Stimulated activated CD8-positive, alpha-beta memory T cell treated with anti-CD3 and anti-CD28 coated beads, Interleukin-2, amount 100 ng/mL, for 1 hour (primary cell): ENCODE results near the gene ASB1.

Source experiments
- DNase-seq, 2 donors: peaks; one replicate each; pipeline ENCODE4 v3.0.0-alpha.2; 2020; ENCODE audit warnings: low read depth in 2 of 2

The ASB1 gene

GRCh38 chr2:238426568-238427434 is at the start of gene ASB1:
Gene ASB1 (plus strand): TSS chr2:238426927. CDS start chr2:238427071, 144 bp downstream.
- peak; percentile 59 to 67 for DNase-seq

- no peak for DNase-seq
Observed at GRCh38 chr2:238378230-238379095, 48.3 kb upstream of the ASB1 start.

GRCh38 chr2:238379096-238379810 is 47.5 kb upstream of the ASB1 start:
- DNase-seq, result no peak

GRCh38 chr2:238380336-238380735 is 46.4 kb upstream of the ASB1 start:
- DNase-seq, result no peak

GRCh38 chr2:238380785-238381184 is 45.9 kb upstream of the ASB1 start:
- DNase-seq, result no peak

- DNase-seq, result no peak
Observed at GRCh38 chr2:238381341-238382115, 45.2 kb upstream of the ASB1 start.

GRCh38 chr2:238382381-238382781 is 44.3 kb upstream of the ASB1 start:
- DNase-seq, result no peak

- no peak for DNase-seq
Observed at GRCh38 chr2:238383135-238383534, 43.6 kb upstream of the ASB1 start.

- DNase-seq, result no peak
Observed at GRCh38 chr2:238383743-238384380, 42.9 kb upstream of the ASB1 start.

- no peak for DNase-seq
Observed at GRCh38 chr2:238387332-238387731, 39.4 kb upstream of the ASB1 start.

GRCh38 chr2:238388794-238389193 is 37.9 kb upstream of the ASB1 start:
- no peak for DNase-seq

GRCh38 chr2:238389988-238390589 is 36.6 kb upstream of the ASB1 start:
- DNase-seq, result no peak

GRCh38 chr2:238391042-238391689 is 35.6 kb upstream of the ASB1 start:
- DNase-seq, result no peak

- no peak for DNase-seq
Observed at GRCh38 chr2:238396663-238397062, 30.1 kb upstream of the ASB1 start.

GRCh38 chr2:238397356-238397755 is 29.4 kb upstream of the ASB1 start:
- DNase-seq, result no peak

GRCh38 chr2:238398577-238398976 is 28.1 kb upstream of the ASB1 start:
- no peak for DNase-seq

GRCh38 chr2:238399094-238399493 is 27.6 kb upstream of the ASB1 start:
- no peak for DNase-seq

GRCh38 chr2:238401551-238401950 is 25.2 kb upstream of the ASB1 start:
- DNase-seq, result no peak

GRCh38 chr2:238403632-238404405 is 22.9 kb upstream of the ASB1 start:
- DNase-seq, result no peak
